Kidney epithelial cell (primary cell): ENCODE data around the gene LAMA4. TPM values are rescaled to one million over a fixed set of nuclear protein-coding genes. Genes with fewer than 3 reads are reported as not detected.

ENCODE experiments used
- DNase-seq: peaks from one replicate; pipeline ENCODE4 v3.0.0-alpha.2; 2010; ENCODE audit warnings: low read depth
- H3K27me3 ChIP-seq: 2 replicates; pipeline ENCODE4 v1.6.0; 2011; ENCODE audit warnings: low read length; ENCODE audit not compliant: control insufficient read depth, insufficient read depth
- H3K36me3 ChIP-seq: 2 replicates; pipeline ENCODE4 v1.5.1; 2011; ENCODE audit warnings: low read length; ENCODE audit not compliant: control insufficient read depth, insufficient read depth
- H3K4me3 ChIP-seq: 2 replicates; pipeline ENCODE4 v1.5.1; 2011; ENCODE audit warnings: low read depth, mild to moderate bottlenecking, control low read depth, low read length
- total RNA-seq: library from RNA; depleted of rRNA; stranded (reverse); fragments of >200 nt; gene quantifications from 2 replicates; pipeline ENCODE4 v1.2.3, GENCODE V29; 2015
- TF ChIP-seq, protein P1 (sequence below): IDR thresholded peaks from 2 replicates; pipeline ENCODE4 v1.5.1; 2011; ENCODE audit warnings: mild to moderate bottlenecking, moderate library complexity, low read length, control low read depth, inconsistent platforms; ENCODE audit not compliant: insufficient read depth, poor library complexity, severe bottlenecking

LAMA4 gene
- total RNA-seq, 1 donor from 2014 or later = 5.6 TPM

DNA sequence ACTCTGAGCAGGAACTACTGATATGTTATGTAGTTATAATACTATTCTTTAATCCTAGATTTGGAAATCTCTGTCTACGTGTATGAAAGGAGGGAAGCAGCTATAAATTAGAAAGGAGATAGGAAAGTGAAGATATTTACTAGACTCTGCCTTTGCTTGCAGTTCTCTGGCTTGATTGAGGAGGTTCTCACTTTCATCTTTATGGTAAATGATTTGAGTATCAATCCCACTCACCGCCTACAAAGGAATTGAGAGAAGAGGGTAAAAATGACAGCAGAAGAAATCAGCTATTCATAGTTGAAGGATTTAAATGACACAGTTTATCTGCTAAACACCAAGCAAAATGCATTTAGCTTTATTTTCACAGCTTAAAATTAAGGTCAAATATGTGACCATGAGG lies 99.7 kb downstream of the LAMA4 start:
- DNase-seq = no peak

DNA sequence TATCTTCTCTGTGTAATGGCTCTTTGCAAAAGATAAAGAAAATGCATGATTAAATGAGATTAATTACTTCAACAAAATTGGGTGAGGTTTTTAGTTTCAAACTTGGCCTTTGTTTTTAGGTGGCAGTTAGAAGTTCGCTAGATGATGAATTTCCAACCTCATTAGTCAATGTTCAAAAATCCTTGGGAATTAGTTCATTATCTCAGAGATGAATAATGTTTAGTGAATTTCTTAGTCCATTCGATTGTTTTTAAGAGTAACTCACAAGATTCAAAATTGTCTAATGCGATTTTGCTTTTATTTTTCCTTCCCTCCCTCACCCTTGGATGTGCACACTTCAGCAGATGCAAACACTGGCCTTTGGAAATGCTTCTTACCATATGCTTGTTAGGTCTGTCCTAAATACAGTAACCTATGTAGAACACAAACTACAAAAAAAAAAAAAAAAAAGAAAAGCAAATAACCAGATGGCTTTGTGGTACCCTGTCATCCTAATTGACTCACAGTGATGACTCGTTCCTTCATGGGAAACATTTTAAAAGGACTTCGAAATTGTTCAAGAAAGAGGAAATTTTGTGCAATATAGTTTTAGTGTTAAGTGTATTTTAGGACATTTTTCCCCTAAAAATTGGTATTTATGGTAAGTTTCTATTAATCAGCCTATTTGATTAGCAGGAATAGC lies 100.3 kb downstream of the LAMA4 start:
- TF ChIP-seq, protein P1, sequence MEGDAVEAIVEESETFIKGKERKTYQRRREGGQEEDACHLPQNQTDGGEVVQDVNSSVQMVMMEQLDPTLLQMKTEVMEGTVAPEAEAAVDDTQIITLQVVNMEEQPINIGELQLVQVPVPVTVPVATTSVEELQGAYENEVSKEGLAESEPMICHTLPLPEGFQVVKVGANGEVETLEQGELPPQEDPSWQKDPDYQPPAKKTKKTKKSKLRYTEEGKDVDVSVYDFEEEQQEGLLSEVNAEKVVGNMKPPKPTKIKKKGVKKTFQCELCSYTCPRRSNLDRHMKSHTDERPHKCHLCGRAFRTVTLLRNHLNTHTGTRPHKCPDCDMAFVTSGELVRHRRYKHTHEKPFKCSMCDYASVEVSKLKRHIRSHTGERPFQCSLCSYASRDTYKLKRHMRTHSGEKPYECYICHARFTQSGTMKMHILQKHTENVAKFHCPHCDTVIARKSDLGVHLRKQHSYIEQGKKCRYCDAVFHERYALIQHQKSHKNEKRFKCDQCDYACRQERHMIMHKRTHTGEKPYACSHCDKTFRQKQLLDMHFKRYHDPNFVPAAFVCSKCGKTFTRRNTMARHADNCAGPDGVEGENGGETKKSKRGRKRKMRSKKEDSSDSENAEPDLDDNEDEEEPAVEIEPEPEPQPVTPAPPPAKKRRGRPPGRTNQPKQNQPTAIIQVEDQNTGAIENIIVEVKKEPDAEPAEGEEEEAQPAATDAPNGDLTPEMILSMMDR = no peak
- Histone ChIP-seq H3K4me3 (no peak overlapping the region), H3K27me3 (no peaks in the 10 kb centered on the region), H3K36me3 (no peaks in the 10 kb centered on the region)
- DNase-seq = peak; percentile 80

More for the DNA sequence above, 99.7 kb downstream of the LAMA4 start:
- TF ChIP-seq, protein P1 = no peak
- Histone ChIP-seq H3K36me3 (no peaks in the 10 kb centered on the region), H3K27me3 (no peaks in the 10 kb centered on the region), H3K4me3 (no peak overlapping the region)

- Histone ChIP-seq H3K36me3 (no peaks in the 10 kb centered on the region), H3K27me3 (no peaks in the 10 kb centered on the region), H3K4me3 (no peak overlapping the region)
- no peak for DNase-seq
- TF ChIP-seq, protein P1 = no peak
Measured at GRCh38 chr6:112150363-112150762, 104.0 kb downstream of the LAMA4 start.

GRCh38 chr6:112149719-112150263 lies 104.6 kb downstream of the LAMA4 start:
- DNase-seq = no peak
- H3K4me3 ChIP-seq = no peak overlapping the region
- no peaks in the 10 kb centered on the region for H3K36me3 ChIP-seq
- TF ChIP-seq, protein P1 = no peak
- H3K27me3 ChIP-seq = no peaks in the 10 kb centered on the region

- Histone ChIP-seq H3K36me3 (no peaks in the 10 kb centered on the region), H3K4me3 (no peak overlapping the region), H3K27me3 (no peaks in the 10 kb centered on the region)
- DNase-seq = no peak
- TF ChIP-seq, protein P1 = no peak
Measured at GRCh38 chr6:112149236-112149635, 105.1 kb downstream of the LAMA4 start.

DNA sequence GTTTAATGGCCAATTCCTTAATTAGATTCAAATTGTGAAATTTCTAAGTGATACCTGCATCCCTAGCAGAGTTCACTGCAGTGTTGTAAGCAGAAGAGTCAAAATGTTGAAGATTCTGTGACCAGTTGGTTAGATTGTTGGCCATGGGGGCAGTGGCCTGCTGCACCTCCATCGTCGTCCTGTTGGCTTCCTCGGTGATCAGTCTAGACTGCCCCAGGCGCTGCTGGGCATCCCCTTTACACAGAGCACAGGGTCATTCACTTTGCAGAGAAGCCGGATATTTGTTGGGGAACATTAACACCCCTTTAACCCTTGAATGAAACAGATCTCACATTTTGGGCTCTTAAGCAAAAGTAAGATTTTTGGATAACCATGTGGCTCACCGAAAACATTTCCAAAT lies 106.3 kb downstream of the LAMA4 start:
- Histone ChIP-seq H3K36me3 (no peaks in the 10 kb centered on the region), H3K27me3 (no peaks in the 10 kb centered on the region), H3K4me3 (no peak overlapping the region)
- TF ChIP-seq, protein P1 = no peak
- DNase-seq = no peak
